Measurements from ENCODE around the gene UGT1A7. TPM values are rescaled to one million over a fixed set of nuclear protein-coding genes. Genes with fewer than 3 reads are reported as not detected.

UGT1A7 gene
- total RNA-seq, 1 donor from 2014 or later: not detected

- Mint-ChIP-seq H3K4me3 (no peak overlapping the region), H3K4me1 (no peaks in the 10 kb centered on the region), H3K36me3 (ENCODE audit: low read depth) (no peaks in the 10 kb centered on the region), H3K9me3 (no peaks in the 10 kb centered on the region), H3K27ac (ENCODE audit: unreplicated experiment) (no peak overlapping the region), H3K27me3 (ENCODE audit: low read depth) (no peaks in the 10 kb centered on the region)
- TF ChIP-seq, protein P1, sequence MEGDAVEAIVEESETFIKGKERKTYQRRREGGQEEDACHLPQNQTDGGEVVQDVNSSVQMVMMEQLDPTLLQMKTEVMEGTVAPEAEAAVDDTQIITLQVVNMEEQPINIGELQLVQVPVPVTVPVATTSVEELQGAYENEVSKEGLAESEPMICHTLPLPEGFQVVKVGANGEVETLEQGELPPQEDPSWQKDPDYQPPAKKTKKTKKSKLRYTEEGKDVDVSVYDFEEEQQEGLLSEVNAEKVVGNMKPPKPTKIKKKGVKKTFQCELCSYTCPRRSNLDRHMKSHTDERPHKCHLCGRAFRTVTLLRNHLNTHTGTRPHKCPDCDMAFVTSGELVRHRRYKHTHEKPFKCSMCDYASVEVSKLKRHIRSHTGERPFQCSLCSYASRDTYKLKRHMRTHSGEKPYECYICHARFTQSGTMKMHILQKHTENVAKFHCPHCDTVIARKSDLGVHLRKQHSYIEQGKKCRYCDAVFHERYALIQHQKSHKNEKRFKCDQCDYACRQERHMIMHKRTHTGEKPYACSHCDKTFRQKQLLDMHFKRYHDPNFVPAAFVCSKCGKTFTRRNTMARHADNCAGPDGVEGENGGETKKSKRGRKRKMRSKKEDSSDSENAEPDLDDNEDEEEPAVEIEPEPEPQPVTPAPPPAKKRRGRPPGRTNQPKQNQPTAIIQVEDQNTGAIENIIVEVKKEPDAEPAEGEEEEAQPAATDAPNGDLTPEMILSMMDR (conservative IDR thresholded peaks at IDR 0.05): no peak
- no peak for DNase-seq (ENCODE audit: low read depth, low spot score)
These were observed 79.5 kb downstream of the UGT1A7 start for GRCh38 chr2:233761040-233761769.

DNA sequence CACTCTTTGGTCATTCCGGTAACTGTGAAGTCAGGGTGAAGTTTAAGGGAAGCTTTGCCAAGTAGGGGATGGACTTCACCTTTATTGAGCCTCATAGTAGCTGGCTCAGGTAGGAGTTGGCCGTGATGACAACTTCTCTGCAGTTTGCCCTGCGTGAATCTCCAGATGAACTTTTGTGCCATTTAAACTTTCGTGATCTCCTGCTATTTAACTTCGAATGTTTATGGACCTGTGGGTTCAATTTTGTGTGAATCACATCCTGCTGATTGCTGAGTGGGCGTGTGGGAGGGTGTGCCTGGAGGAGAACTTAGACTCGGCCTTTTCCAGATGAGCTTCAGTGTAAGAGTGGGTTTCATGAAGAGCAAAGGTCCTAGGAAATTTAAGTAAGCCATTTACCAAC, 82.6 kb downstream of the UGT1A7 start:
- no peak for DNase-seq (ENCODE audit: low read depth, low spot score)
- TF ChIP-seq, protein P1 (conservative IDR thresholded peaks at IDR 0.05): no peak
- Mint-ChIP-seq H3K4me1 (peaks cover 11% of the 10 kb centered on the region), H3K9me3 (peaks cover 3% of the 10 kb centered on the region), H3K27ac (ENCODE audit: unreplicated experiment) (no peak overlapping the region), H3K27me3 (ENCODE audit: low read depth) (no peaks in the 10 kb centered on the region), H3K36me3 (ENCODE audit: low read depth) (peaks cover 1% of the 10 kb centered on the region), H3K4me3 (no peak overlapping the region)

- Mint-ChIP-seq H3K4me1 (peaks cover 11% of the 10 kb centered on the region), H3K27me3 (ENCODE audit: low read depth) (no peaks in the 10 kb centered on the region), H3K36me3 (ENCODE audit: low read depth) (peaks cover 2% of the 10 kb centered on the region), H3K9me3 (peaks cover 5% of the 10 kb centered on the region), H3K27ac (ENCODE audit: unreplicated experiment) (no peak overlapping the region), H3K4me3 (no peak overlapping the region)
- TF ChIP-seq, protein P1 (conservative IDR thresholded peaks at IDR 0.05): no peak
- no peak for DNase-seq (ENCODE audit: low read depth, low spot score)
These were observed 83.1 kb downstream of the UGT1A7 start for GRCh38 chr2:233764761-233765160.

DNA sequence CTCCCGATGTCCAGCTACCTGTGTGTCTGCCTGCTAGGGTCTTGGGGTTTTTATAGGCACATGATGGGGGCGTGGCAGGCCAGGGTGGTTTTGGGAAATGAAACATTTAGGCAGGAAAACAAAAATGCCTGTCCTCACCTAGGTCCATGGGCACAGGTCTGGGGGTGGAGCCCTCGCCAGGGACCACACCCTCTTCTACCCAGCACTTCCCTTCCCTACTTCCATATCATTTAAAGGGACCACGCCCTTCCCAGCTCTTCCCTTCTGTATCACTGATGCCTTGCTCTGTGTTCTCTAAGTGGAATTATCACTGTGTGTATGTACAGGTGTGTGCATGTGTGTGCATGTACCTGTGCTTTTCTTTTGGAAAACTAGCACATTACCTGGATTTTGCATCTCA, 84.7 kb downstream of the UGT1A7 start:
- TF ChIP-seq, protein P1 (conservative IDR thresholded peaks at IDR 0.05): no peak
- Mint-ChIP-seq H3K27me3 (ENCODE audit: low read depth) (no peaks in the 10 kb centered on the region), H3K27ac (ENCODE audit: unreplicated experiment) (no peak overlapping the region), H3K4me1 (peaks cover 11% of the 10 kb centered on the region), H3K36me3 (ENCODE audit: low read depth) (peaks cover 2% of the 10 kb centered on the region), H3K9me3 (peaks cover 5% of the 10 kb centered on the region), H3K4me3 (no peak overlapping the region)
- no peak for DNase-seq (ENCODE audit: low read depth, low spot score)

DNA sequence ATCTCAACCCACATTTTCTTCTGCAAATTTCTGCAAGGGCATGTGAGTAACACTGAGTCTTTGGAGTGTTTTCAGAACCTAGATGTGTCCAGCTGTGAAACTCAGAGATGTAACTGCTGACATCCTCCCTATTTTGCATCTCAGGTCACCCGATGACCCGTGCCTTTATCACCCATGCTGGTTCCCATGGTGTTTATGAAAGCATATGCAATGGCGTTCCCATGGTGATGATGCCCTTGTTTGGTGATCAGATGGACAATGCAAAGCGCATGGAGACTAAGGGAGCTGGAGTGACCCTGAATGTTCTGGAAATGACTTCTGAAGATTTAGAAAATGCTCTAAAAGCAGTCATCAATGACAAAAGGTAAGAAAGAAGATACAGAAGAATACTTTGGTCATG, 86.4 kb downstream of the UGT1A7 start:
- H3K27me3 Mint-ChIP-seq (ENCODE audit: low read depth): no peaks in the 10 kb centered on the region

More for the DNA sequence above, 86.4 kb downstream of the UGT1A7 start:
- peaks cover 5% of the 10 kb centered on the region for H3K9me3 Mint-ChIP-seq
- TF ChIP-seq, protein P1 (conservative IDR thresholded peaks at IDR 0.05): no peak
- DNase-seq (ENCODE audit: low read depth, low spot score): peak; percentile 40
- peak overlapping the region; percentile 11 for H3K4me3 Mint-ChIP-seq
- peaks cover 2% of the 10 kb centered on the region for H3K36me3 Mint-ChIP-seq (ENCODE audit: low read depth)
- peaks cover 16% of the 10 kb centered on the region for H3K4me1 Mint-ChIP-seq
- H3K27ac Mint-ChIP-seq (ENCODE audit: unreplicated experiment): peak overlapping the region; percentile 93
